GM21723 (cell line): ENCODE data around the gene DBN1.
A peak's percentile ranks its signal among the peaks of the same experiment; 100 is the strongest.

ENCODE experiments used
- ATAC-seq: cut with Tn5 transposase; IDR thresholded peaks from one replicate; pipeline ENCODE4 v1.9.1; 2021; ENCODE audit warnings: mild to moderate bottlenecking, moderate library complexity; ENCODE audit not compliant: unreplicated experiment

DBN1 gene

DNA sequence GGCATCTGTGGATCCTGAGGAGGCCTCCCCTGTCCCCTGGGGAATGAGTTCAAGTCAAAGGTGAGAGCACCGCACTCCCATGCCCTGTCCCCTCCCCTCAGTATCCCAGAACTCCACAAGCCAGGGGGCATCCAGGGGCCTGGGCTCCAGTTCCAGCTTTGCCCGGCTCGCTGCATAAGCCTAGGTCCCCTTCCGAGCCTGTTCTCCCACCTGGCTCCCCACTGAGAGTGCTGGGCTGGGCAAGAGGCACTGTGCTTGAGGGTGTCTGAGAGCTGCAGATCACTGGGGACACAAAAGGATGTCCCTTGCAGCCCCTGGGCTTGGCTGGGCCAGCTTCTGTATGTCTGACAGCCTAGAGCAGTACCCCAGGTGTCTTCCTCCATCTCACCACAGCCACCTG lies 31.6 kb upstream of the DBN1 start:
- no peak for ATAC-seq

DNA sequence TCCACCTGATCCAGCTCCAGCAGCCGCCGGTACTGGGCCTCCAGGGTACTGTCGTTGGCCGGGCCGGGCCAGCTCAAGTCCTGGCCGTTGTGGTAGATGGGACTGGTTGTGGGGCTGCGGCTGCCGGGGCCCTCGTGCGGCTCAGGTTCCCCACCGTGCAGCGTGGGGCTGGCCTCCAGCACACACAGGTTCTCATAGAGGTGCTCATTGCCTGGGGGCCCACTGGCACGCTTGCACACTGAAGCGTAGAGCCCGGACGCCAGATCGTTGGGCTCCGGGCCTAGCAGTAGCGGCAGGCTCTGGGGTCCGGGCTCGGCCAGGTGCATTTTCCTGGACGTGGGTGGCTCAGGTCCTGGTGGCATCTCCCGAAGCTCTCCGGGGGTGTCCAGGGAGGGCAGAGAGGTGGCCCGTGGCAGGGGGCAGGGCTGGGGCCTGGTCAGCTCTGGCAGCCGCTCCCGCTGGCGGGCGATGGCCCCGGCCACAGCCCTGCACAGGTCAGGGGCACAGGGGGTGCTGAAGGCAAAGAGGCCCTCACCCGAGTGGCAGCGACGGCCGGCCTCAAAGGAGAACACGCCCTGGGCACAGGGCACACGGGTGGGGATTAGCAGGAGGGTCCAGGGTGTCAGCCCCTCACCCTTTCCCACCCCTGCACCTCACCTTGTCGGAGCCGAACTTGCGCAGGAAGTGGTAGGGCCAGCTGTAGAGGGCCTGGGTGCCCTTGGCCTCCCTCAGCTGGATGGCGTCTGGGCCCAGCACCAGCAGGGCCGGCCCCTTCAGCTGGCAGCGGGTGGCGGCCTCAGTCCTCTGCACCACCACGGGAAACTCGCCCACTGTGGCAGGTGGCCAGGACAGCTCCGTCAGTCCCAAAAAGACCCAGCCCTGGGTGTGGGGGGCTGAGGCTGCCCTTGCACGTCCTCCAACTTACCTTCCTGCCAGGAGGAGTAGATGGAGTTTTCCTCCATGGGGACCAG lies 30.9 kb upstream of the DBN1 start:
- no peak for ATAC-seq

DNA sequence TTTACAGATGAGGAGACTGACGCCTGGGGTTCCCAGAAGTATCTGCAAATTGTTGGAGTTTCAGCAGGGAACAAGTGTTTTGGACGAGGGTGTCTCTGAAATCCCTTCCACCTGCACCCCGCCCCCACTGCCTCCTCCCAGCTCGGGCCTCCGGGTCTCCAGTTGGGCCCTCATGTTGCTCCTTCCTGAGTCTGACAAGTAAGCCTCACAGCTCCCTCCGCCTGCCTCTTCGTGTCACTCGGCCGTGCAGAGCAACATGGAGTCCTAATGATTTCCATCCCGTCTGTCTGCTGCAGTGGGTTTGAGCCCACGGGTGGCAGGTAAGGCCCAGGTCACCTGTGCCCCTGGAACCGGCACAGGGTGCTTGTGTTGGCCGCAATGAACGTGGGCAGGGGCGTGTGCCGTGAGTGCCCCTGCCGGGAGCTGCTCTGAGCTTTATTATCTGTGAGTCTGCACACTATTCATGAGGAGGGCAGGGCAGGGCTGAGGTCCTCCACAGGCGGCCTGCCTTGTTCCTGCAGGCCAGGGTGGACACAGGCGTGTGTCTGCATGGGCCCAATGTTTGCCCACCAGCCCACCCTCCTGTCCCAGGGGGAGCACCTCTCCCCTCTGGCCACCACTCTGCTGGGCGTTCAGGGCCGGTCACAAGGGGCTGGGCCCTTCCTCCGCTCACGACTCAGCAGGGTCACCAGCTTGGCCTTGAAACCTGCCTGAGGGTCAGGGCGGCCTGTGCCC lies 30.1 kb upstream of the DBN1 start:
- ATAC-seq = no peak

DNA sequence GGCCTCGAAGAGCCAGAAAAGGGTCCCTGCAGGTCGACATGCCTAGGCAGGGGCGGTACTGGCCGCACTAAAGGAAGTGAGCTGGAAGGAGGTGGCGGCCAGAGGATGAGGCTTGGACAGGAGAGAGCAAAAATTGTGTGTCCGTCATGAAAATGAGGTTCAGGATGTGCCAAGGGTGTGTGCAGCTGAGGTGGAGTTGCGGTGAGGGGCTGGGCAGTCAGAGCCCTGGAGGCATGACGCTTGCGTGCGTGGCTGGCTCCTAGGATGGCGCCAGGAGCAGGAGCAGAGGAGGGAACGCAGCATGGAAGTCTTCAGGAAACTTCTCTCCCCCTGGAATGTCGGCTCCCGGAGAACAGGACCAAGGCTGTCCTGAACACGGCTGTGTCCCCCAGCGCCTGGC lies 29.5 kb upstream of the DBN1 start:
- ATAC-seq = no peak

DNA sequence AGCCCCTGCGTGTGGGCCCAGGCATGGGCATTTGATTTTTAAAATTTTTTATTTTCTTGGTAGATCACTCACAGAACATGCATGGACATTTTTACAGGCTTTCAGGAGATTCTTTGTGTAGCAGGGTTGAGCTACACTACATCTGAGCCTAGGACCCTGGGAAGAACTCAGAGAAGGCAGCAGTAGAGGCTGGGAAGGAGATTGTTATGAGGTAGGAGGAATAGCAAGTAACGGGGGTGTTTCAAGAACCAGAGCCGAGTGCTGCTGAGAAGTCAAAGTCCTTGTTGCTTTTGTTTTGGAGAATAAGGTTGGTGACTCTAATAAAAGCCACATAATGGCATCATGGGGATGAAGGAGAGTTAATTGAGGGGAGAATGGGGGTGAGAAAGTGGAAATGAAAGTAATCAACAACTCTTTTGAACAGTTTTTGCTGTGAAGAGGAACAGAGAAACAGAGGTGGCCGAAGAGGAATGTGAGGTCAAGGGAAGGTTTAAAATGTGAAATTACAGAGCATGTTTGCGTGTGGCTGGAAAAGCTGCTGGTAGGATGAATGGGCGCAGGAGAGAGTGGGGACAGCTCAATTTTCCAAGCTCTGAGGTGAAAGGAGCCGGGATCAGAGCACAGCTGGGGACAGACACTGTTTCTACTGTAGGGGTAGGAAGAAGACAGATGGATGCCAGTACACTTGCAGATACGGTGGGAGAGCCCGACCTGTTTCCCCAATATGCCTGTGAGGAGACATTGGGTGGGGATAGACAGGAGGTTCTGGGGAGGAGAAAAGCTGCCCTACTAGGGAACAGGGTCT lies 28.6 kb upstream of the DBN1 start:
- no peak for ATAC-seq

DNA sequence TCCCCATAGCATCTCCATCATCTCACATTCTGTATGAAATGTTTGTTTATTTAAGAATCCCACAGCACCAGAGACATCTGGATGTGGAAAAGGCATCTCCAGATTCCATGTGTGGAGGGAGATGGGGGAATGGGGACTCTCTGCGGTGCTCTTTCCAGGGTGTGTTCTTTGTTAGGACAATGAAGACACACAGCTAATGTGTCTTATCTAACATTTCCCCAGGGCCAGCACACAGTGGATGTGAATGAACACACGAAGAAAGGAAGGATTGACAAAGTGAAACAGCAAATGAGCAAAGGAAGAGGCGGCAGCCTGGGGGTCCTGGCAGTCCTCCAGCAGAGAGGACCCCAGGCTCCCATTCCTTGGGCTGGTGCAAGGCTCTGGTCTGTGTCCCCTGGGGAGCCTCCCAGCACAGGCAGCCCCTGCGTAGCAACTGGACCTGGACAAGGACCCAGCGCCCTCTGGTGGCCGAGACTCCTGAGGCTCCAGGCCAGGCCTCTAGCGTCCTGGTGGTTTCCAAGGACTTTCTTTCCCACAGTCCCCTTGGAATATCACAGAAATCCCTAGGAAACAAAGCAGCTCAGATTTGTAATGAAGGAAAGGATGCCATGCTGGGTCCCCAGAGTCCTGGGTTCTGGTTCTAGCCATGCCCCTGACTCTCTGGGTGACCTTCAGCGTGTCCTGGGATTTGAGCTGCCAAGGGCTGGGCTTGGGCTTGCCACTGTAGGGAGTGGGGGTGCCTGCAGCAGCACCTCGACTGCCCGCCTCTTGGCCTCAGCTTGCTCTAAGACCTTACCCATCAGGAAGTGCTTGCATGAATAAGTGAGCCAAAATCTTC lies 27.5 kb upstream of the DBN1 start:
- ATAC-seq = no peak

DNA sequence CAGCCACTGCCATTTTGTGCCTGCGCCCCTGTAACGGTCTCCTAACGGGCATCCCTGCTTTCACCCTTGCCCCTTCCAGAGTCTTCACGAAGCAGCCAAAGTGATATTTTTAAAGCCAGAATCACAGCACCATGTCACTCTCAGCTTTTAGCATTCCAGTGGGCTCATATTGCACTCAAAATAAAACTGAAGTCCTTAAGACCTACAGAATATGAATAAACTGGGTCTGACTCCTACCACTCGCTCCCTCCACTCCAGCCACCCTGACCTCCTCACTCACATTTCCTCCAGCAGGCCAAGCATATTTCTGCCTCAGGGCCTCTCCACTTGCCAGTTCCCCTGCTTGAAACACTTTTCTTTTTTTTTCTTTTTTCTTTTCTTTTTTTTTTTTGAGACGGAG lies 26.4 kb upstream of the DBN1 start:
- no peak for ATAC-seq

DNA sequence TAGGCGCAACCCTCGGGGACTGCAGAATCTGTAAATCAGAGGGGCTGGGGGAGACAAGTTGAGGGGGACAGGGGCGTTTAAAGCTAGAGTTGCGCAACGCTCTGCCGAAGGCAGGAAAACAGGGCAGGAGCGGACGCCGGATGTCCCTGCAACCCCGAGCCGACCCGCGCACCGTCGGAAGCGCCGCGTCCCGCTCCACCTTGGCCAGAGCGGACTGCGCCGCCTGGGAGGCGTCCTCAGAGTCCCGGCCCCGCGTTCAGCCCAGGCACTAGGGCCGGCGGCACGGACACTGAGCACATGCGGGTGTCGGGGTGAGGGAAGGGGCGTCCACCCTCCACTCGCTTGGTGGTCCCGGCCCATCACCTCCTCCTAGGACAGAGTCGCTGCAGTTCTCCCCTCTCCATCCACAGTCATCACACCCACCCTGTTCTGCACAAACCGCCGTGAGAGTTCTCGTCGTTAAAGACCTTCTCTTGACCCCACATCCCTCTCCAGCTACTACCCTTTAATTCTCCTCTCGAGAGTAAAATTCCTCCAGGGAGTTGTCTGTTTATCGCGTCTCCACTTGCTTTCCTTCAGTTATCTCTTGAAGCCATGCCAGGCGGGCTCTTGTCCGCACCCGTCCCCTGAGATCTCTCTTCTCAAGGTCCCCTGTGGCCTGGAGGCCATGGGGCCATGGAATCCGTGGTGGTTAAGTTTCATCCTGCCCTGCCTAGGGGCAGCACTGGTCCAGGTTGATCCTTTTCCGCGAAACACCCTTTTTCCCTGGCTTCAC lies 24.8 kb upstream of the DBN1 start:
- ATAC-seq = peak; percentile 6

DNA sequence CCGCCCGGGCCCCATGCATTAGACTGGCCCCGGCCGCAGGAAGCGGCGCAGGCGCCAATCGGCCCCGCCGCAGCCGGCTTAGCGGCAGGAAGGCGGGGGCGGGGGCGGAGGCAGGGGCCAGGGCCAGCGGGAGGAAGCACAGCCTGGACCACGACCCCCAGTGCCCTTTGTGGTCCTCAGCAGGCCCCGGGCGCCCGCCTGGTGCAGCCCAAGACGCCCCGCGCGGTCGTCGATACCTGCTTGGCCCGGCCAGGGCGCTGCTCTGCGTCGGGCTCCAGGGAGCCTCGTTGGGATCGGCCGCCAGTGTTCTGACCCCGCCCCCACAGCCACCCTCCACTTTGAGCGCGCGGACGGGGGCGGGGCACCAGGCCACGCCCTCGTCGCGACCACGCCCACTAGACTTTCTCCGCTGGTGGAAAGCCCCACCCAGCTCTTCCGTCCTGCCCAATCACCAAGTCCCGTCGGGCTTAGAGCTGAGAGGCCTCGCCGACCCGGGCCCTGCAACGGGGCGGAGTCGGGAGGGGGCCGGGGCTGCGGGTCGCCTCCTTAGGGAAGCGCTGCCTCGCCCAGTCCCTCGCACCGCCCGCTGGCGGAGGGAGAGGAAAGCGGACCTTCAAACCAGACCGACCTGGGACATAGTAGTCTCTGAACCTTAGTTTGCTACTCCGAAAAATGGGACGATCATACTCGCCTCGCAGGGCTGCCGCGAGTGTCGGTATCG lies 24.0 kb upstream of the DBN1 start, which contains the start of gene PDLIM7:
Gene PDLIM7 (minus strand): TSS at position 313 of the 721 bp plus-strand sequence. CDS start 1,092 bp downstream, outside the sequence.
- peak; percentile 73 for ATAC-seq

DNA sequence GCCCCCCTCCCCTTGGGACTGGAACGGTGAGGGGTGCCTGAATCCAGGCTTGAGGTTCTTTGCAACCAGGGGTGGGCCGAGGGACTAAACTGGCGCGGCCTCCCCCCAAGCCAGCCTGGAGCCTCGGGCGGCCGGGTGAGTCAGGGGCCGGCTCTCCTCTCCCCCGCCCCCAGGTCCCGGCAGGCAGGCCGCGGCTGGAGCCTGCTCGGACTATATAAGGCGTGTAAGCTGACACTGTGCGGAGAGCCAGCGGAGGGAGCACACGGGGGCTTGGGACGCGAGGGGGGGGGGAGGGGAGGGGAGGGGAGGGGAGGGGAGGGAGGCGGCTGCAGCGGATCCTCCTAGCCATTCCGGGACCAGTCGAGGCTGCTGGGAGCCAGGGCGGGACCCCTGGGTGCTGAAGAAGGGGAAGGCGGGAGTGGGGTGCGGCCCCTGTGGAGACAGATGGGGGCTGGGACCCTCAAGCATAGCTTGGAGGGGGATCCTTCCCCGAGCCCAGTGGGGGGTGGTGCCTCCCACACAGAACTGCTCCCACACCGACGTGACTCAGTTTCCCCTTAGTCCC lies 23.4 kb upstream of the DBN1 start:
- no peak for ATAC-seq

DNA sequence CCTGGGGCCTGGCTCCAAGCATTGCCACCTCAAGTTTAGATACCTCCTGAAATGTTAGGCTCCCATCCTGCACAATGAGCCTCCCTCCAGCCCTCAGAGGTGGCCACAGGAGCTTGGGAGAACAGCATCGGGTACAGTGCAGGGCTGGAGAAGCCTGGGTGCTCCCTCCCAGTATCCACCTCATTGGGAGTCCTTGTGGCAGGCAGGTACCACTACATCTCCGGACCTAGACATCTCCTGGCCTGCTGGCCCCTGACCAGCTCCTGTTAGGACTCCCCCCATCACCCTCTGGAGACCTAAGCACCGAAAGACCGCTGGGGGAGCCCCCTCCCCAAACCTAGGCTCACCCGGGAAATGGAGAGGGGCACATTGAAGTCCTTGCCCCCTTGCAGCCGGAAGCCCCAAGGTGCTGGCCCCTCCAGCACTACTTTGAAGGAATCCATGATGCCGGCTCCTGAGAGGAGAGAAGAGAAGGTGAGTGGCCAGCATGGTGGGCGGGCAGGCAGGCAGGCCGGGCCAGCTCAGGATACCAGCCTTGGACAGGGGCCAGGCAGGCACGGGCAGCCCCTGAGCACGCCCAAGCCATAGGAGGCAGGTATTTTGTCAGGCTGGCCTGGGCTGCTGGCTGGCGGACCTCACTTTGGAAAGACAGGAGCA lies 22.8 kb upstream of the DBN1 start:
- no peak for ATAC-seq

DNA sequence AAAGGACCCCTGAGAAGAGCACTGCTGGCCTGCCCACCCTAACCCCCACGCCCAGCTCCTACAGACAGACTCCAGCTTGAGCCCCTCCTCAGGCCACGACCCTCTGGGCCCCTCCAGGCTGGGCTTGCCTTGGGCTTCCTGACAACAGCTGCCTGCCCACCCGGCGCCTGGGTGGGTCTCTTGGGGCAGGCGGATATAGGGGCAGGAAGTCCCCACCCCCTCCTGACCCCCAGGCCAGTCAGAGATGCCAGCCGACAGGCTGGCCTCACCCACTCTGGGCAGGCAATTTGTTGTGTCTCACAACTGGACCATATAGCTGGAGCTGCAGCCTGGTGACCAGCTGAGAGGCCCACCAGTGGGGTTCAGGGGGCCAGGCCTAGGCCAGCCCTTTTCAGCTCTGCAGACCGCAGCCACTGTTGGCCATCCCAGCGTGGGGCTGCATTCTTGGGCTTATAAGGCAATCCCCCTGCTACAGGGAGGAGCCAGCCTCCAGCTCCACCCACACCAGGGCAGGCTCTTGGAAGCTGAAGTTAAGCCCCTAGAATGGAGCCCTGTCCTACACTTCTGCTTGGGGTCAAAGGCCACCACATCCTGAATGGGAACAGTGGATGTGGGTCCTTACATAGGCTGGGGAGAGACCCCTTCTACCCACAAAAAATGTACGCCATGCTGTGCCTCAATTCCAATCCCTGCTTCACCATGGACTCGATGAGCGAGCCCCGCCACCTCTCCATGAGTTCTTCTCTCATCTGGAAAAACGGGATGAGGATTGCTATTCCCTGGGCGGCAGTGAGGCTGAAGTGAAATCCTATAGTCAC lies 22.0 kb upstream of the DBN1 start:
- no peak for ATAC-seq

DNA sequence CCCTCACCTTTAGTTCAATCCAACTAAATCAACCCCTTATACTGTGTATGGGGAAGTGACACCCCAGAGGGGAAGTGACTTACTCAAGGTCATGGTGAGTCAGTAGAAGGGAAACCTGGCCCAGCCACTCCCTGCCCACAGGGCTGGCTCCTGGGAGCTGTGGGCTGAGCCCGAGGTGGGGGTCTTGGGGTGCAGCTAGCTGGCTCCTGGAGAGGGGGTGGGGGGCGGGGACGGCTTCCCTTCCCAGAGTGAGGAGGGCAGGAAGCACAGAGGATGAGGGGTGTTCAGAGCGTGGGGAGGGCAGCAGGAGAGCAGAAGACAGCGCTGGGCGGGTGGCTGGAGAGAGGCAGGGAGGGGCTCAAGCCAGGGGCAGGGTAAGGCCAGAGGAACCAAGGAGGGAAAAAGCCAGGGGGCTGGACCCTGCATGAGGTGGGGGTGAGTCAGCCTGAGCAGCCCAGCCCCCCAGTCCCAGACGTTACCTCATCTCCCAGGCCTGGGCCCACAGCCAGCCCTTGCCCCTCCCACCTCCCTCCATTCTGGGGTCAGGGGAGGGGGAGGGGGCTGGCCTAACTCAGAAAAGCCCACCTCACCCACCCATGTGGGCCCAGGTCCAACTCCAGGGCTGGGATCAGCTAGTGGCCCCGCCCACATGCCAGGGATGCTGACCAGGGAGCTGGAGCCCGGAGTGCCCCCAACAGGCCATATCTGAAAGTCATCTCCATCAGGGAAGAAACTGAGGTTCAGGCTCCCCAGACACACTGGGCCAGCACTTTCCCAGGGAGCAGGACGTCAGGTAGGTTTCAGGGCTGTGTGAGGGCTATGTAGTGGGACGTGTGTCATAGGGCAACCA lies 21.1 kb upstream of the DBN1 start:
- ATAC-seq = no peak

DNA sequence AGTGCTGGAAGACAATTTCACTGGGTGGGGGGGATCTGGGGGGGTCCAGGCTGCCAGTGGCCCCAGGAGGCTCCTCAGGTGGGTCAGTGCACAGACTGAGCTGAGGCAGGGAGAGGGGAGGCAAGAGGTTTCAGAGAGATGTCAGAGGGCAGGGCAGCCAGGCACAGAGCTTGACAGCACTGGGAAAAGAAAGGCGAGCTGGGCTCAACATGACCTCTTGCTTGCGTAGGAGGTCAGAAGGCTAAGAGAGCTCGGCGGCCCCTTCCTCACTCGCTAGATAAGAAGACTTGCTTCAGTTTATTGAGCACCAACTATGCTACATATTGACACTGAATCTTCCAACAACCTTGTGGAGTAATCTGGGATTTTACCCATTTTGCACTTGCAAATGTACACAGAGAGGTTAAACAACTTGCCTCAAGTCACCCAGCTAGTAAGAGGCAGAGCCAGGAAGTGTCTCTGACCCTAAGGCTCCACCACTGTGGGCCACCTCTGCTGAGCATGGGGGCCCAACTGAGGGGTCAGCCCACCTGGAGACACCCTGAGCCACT lies 20.4 kb upstream of the DBN1 start:
- no peak for ATAC-seq

DNA sequence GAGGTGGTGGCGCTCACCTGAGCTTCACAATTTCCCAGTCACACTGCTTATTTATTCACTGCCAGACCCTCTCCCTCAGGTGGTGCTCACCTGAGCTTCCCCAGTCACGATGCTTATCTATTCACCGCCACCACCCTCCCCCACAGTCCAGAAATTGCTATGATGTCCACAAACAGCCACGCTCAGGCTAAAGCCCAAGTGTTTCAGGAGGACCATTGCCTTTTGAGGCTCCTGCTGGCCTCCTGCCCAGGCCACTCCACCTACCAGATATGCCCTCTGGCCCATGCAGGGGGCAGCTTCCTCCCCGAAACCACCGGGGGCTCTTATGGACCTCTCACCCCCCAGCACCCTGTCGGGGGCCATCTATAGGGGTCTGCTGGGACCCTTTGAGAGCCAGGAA lies 19.4 kb upstream of the DBN1 start:
- no peak for ATAC-seq
